Measurements from ENCODE around the gene THYN1.

Gene THYN1

DNA sequence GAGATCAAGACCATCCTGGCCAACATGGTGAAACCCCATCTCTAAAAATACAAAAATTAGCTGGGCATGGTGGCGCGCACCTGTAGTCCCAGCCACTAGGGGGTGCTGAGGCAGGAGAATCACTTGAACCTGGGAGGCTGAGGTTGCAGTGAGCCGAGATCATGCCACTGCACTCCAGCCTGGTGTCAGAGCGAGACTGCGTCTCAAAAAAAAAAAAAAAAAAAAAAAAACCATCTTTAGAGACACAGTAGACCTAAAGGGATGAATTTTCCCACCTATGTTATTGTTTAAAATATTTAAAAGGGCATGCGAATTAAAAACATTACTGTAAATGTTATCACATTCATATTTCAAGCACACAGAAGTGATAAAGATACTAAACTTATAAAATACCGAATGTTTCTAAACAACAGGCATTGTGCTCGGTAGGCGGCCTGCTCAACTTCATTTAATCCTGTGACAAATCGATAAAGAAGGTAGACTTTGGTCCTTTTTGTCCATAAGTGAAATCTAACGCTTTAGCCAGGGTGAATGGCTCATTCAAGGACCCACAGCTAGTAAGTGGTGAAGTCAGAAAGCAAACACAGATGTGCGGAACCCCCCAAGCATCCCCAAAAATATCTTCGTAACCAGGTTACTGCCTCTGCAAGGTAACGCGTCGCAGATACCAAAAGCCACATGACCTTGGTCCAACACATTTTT lies 45.5 kb downstream of the THYN1 start:
- DNase-seq: peak; percentile 65

GRCh38 chr11:134206185-134206584 lies 47.0 kb downstream of the THYN1 start:
- no peak for DNase-seq

GRCh38 chr11:134205729-134206128 lies 47.4 kb downstream of the THYN1 start:
- no peak for DNase-seq

DNA sequence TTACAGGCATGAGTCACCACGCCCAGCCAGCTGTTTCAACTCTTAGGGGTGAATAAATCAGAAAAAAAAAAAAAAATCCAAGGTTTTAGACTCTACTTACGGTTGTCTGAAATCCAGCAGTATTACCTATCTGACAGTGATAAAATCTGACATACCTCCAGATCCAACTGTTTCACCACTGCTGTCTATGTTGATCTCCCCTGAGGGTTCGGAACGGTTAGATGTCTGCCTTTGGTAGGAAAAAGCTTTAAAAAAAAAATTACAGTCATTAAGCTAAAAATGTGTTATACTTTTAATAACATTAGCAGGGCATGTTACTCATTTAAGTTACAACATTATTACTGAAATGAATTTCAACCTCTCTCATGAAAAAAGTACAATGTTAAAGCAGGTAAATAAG lies 50.5 kb downstream of the THYN1 start:
- no peak for DNase-seq

- DNase-seq: no peak
Observed at GRCh38 chr11:134200688-134201087, 52.5 kb downstream of the THYN1 start.

DNA sequence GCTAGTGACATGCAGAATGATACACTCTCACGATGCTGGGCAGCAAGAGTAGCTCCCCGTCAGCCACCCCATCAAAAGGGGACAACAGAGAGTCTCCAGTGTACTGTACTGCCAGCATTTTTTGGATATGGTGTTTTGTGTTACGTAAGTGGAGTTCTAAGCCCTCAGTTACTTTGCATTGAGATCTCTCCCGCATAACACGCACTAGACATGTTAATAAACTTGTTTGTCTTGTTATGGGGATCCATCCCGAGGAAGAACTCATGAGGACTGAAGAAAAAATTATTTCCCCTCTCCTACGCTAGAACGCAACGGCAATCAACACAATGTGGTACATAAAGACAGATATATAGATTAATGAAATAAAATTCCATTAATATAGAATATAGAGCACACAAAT lies 53.6 kb downstream of the THYN1 start:
- no peak for DNase-seq
